GM19351 (cell line): ENCODE data around the gene MFAP4.
"Not testable (repeated sequence)": the region's sequence is repeated elsewhere in the genome, so short reads cannot be mapped to it uniquely, and the experiment has no call there.

Experiments used
- ATAC-seq: cut with Tn5 transposase; IDR thresholded peaks from one replicate; pipeline ENCODE4 v1.9.1; 2021; ENCODE audit warnings: mild to moderate bottlenecking, moderate library complexity; ENCODE audit not compliant: unreplicated experiment

The MFAP4 gene

GRCh38 chr17:19354748-19355147 is 32.2 kb downstream of the MFAP4 start:
- ATAC-seq, result no peak

GRCh38 chr17:19353401-19353800 is 33.6 kb downstream of the MFAP4 start:
- ATAC-seq, result not testable (repeated sequence)

- no peak for ATAC-seq
These were observed 38.2 kb downstream of the MFAP4 start for GRCh38 chr17:19348806-19349205.

GRCh38 chr17:19348081-19348650 is 38.8 kb downstream of the MFAP4 start:
- ATAC-seq, result no peak

GRCh38 chr17:19347323-19348080 is 39.5 kb downstream of the MFAP4 start:
- no peak for ATAC-seq

- no peak for ATAC-seq
These were observed 40.4 kb downstream of the MFAP4 start for GRCh38 chr17:19346351-19347255.

GRCh38 chr17:19345486-19346350 is 41.3 kb downstream of the MFAP4 start:
- ATAC-seq, result no peak

- no peak for ATAC-seq
These were observed 41.9 kb downstream of the MFAP4 start for GRCh38 chr17:19345067-19345460.

GRCh38 chr17:19344311-19345066 is 42.5 kb downstream of the MFAP4 start:
- no peak for ATAC-seq

- no peak for ATAC-seq
These were observed 43.3 kb downstream of the MFAP4 start for GRCh38 chr17:19343671-19344151.

GRCh38 chr17:19343256-19343630 is 43.7 kb downstream of the MFAP4 start:
- no peak for ATAC-seq

GRCh38 chr17:19342611-19343255 is 44.3 kb downstream of the MFAP4 start:
- ATAC-seq, result no peak

- ATAC-seq, result no peak
These were observed 45.1 kb downstream of the MFAP4 start for GRCh38 chr17:19341641-19342610.

- ATAC-seq, result no peak
These were observed 45.8 kb downstream of the MFAP4 start for GRCh38 chr17:19341211-19341631.

GRCh38 chr17:19339341-19339815 is 47.6 kb downstream of the MFAP4 start:
- ATAC-seq, result no peak

GRCh38 chr17:19338031-19338990 is 48.7 kb downstream of the MFAP4 start:
- no peak for ATAC-seq

- no peak for ATAC-seq
These were observed 49.3 kb downstream of the MFAP4 start for GRCh38 chr17:19337712-19338023.
